Esophagus muscularis mucosa (tissue), 4 donors: ENCODE results near the gene PPAT.

ENCODE experiments used
- CTCF ChIP-seq, 3 experiments: fragments of 200-600 bp in 2 of 3; fragments of 450-650 bp in 1 of 3; sonication (generic) in 2 of 3; IDR thresholded peaks; one replicate each; pipeline ENCODE4 v1.5.1; 2017 to 2019; ENCODE audit warnings: antibody characterized with exemption in 3 of 3, mild to moderate bottlenecking in 2 of 3, moderate library complexity in 1 of 3
- EP300 ChIP-seq: sonication (generic); formaldehyde crosslinking; IDR thresholded peaks from one replicate; pipeline ENCODE4 v1.6.1; 2017; ENCODE audit warnings: antibody characterized with exemption
- POLR2A ChIP-seq: fragments of 450-650 bp; IDR thresholded peaks from one replicate; pipeline ENCODE4 v1.6.1; 2017; ENCODE audit warnings: antibody characterized with exemption, moderate library complexity, mild to moderate bottlenecking, low read depth
- POLR2AphosphoS5 ChIP-seq, 2 donors: sonication (generic); formaldehyde crosslinking; IDR thresholded peaks; one replicate each; pipeline ENCODE4 v1.6.1; 2017; ENCODE audit warnings: antibody characterized with exemption in 2 of 2

- TF ChIP-seq CTCF (IDR thresholded peaks at IDR 0.05) (no peak), POLR2A (no peak), EP300 (no peak), POLR2AphosphoS5 (IDR thresholded peaks at IDR 0.05) (no peak)
These were observed 30.3 kb upstream of the PPAT start for GRCh38 chr4:56465599-56466295.
